ENCODE data around the gene PSMC3IP. TPM values are rescaled to one million over a fixed set of nuclear protein-coding genes. Genes with fewer than 3 reads are reported as not detected.
A peak's percentile ranks its signal among the peaks of the same experiment; 100 is the strongest.

The PSMC3IP gene
- total and polyA plus RNA-seq, 2 donors (not counting 3 experiments of a cell fraction or from before 2014, with no cell fraction given): 5.9 to 19.3 TPM

- H3K27me3 ChIP-seq (ENCODE audit: control insufficient read depth in 2 of 2, insufficient read depth in 2 of 2, low read length in 2 of 2): no peaks in the 10 kb centered on the region
- BruUV-seq (replicated peaks): no TSS peak
- intact Hi-C loops (cut with micrococcal nuclease): no loop called here
- FAIRE-seq: no peak
- no peaks in the 10 kb centered on the region for H3K9me3 ChIP-seq (replicated peaks; ENCODE audit: control insufficient read depth, insufficient read depth, low read length)
- H3K4me1 ChIP-seq (ENCODE audit: control insufficient read depth, extremely low read depth, insufficient read depth, low read length): peaks cover 27% of the 10 kb centered on the region
- H3K36me3 ChIP-seq (ENCODE audit: control insufficient read depth in 2 of 2, extremely low read depth in 1 of 2, insufficient read depth in 2 of 2, low read length in 2 of 2): peaks cover 4 to 21% of the 10 kb centered on the region in 2 experiments
- H3K9me1 ChIP-seq (replicated peaks; ENCODE audit: control insufficient read depth, extremely low read depth, insufficient read depth, low read length): no peaks in the 10 kb centered on the region
- POLR2A ChIA-PET: no interaction called here
- H2AFZ ChIP-seq (ENCODE audit: low read depth, low read length): no peak overlapping the region
- H3K79me2 ChIP-seq (ENCODE audit: control insufficient read depth, insufficient read depth, low read length): peaks cover 28% of the 10 kb centered on the region
- H3K4me2 ChIP-seq (ENCODE audit: insufficient read depth, low read length): peak overlapping the region; percentile 75
- H3K4me3 ChIP-seq (replicated peaks in 1 of 3; ENCODE audit: insufficient read depth in 1 of 3, low read depth in 1 of 3, low read length in 3 of 3): peak overlapping the region in 1 of 3 experiments; percentile 79
- TF ChIP-seq MAX (IDR thresholded peaks at IDR 0.05; ENCODE audit: insufficient read depth, insufficient read length) (no peak), CTCF (IDR thresholded peaks at IDR 0.05; ENCODE audit: extremely low read depth in 1 of 2, insufficient read depth in 1 of 2, low read depth in 1 of 2, low read length in 2 of 2) (no peak), EZH2 (IDR thresholded peaks at IDR 0.05; ENCODE audit: borderline replicate concordance, low read depth, low read length, severe bottlenecking) (no peak), POLR2A (IDR thresholded peaks at IDR 0.05; ENCODE audit: low read depth, low read length) (no peak), GATA2 (IDR thresholded peaks at IDR 0.05; ENCODE audit: insufficient read depth, insufficient read length, low read depth, low read length) (no peak), FOS (IDR thresholded peaks at IDR 0.05; ENCODE audit: borderline replicate concordance, insufficient read depth, low read length) (no peak), JUN (IDR thresholded peaks at IDR 0.05; ENCODE audit: borderline replicate concordance, insufficient read depth, insufficient read length, low read depth) (no peak), MYC (IDR thresholded peaks at IDR 0.05; ENCODE audit: low read depth, low read length) (no peak), POLR2AphosphoS5 (IDR thresholded peaks at IDR 0.05; ENCODE audit: insufficient read depth, low read depth, low read length) (no peak)
- CTCF ChIA-PET: interaction anchor here (2.1 kb wide), 1 partner anchor 15 kb away, joined by 9 read pairs; the partner anchor contains the start of gene PSMC3IP
- no peak overlapping the region for H3K27ac ChIP-seq (ENCODE audit: insufficient read depth, low read depth, low read length)
- dilution Hi-C loops (cut with MboI; ENCODE audit: extremely low pct_ligation_motif_present, low sequenced_read_pairs): no loop called here
- H4K20me1 ChIP-seq (replicated peaks; ENCODE audit: control insufficient read depth, extremely low read depth, insufficient read depth, low read length): no peaks in the 10 kb centered on the region
- no peak overlapping the region for H3K9ac ChIP-seq (replicated peaks; ENCODE audit: extremely low read depth, insufficient read depth, low read length)
- no peak for DNase-seq (ENCODE audit: low read depth, low spot score)
Observed at GRCh38 chr17:42563143-42563509, 14.4 kb downstream of the PSMC3IP start.

Data from endothelial cell of umbilical vein (primary cell).